Esophagus muscularis mucosa (tissue), 4 donors: ENCODE data around the gene ZMIZ1. TPM values are rescaled to one million over a fixed set of nuclear protein-coding genes. Genes with fewer than 3 reads are reported as not detected.

ENCODE experiments used
- DNase-seq: peaks from one replicate; pipeline ENCODE4 v3.0.0-alpha.2; 2017; ENCODE audit errors: extremely low spot score
- H3K27ac ChIP-seq, 4 donors: fragments of 200-600 bp; sonication (generic); replicated peaks in 1 of 4; 1 replicate in 3 of 4; 2 replicates in 1 of 4; pipeline ENCODE4 v1.5.1; 2016 to 2019; ENCODE audit warnings: mild to moderate bottlenecking in 1 of 4
- H3K27me3 ChIP-seq, 4 donors: fragments of 200-600 bp; sonication (generic); one replicate each; pipeline versions ENCODE4 v1.5.1 to v1.6.0; 2016 to 2019
- H3K36me3 ChIP-seq, 4 donors: fragments of 200-600 bp; sonication (generic); one replicate each; pipeline ENCODE4 v1.5.1; 2016 to 2019
- H3K4me1 ChIP-seq, 4 donors: fragments of 200-600 bp; sonication (generic); one replicate each; pipeline ENCODE4 v1.5.1; 2016 to 2019
- H3K4me3 ChIP-seq, 4 donors: fragments of 200-600 bp; sonication (generic); 1 replicate in 2 of 4; 2 replicates in 2 of 4; pipeline ENCODE4 v1.5.1; 2016 to 2019; ENCODE audit warnings: mild to moderate bottlenecking in 4 of 4, moderate library complexity in 1 of 4
- H3K9me3 ChIP-seq, 4 donors: fragments of 200-600 bp; sonication (generic); 1 replicate in 3 of 4; 2 replicates in 1 of 4; pipeline ENCODE4 v1.5.1; 2016 to 2019
- EP300 ChIP-seq: sonication (generic); formaldehyde crosslinking; IDR thresholded peaks from one replicate; pipeline ENCODE4 v1.6.1; 2017; ENCODE audit warnings: antibody characterized with exemption
- POLR2A ChIP-seq: fragments of 450-650 bp; IDR thresholded peaks from one replicate; pipeline ENCODE4 v1.6.1; 2017; ENCODE audit warnings: antibody characterized with exemption, moderate library complexity, mild to moderate bottlenecking, low read depth
- POLR2AphosphoS5 ChIP-seq, 2 donors: sonication (generic); formaldehyde crosslinking; IDR thresholded peaks; one replicate each; pipeline ENCODE4 v1.6.1; 2017; ENCODE audit warnings: antibody characterized with exemption in 2 of 2
- WGBS: methylation state at CpG from one replicate; pipeline ENCODE4 v1.1.5; 2018; 5-methylcytosine and 5-hydroxymethylcytosine counted together
- intact Hi-C: fragments of 100-400 bp; cut with DNase I; formaldehyde crosslinking; loops from one replicate; pipeline ENCODE4 v1.15.1; 2023
- total RNA-seq, 4 donors: library from RNA; depleted of rRNA; stranded (reverse); fragments of >200 nt; gene quantifications; one replicate each; pipeline versions ENCODE4 v1.1.0 to v1.2.1, GENCODE V29; 2016
- TF ChIP-seq, protein P1 (sequence below), 3 experiments: fragments of 200-600 bp in 2 of 3; fragments of 450-650 bp in 1 of 3; sonication (generic) in 2 of 3; IDR thresholded peaks; one replicate each; pipeline ENCODE4 v1.5.1; 2017 to 2019; ENCODE audit warnings: antibody characterized with exemption in 3 of 3, mild to moderate bottlenecking in 2 of 3, moderate library complexity in 1 of 3

The ZMIZ1 gene
- total RNA-seq, 4 donors from 2014 or later = 48.7 to 87.2 (median 66.0) TPM

DNA sequence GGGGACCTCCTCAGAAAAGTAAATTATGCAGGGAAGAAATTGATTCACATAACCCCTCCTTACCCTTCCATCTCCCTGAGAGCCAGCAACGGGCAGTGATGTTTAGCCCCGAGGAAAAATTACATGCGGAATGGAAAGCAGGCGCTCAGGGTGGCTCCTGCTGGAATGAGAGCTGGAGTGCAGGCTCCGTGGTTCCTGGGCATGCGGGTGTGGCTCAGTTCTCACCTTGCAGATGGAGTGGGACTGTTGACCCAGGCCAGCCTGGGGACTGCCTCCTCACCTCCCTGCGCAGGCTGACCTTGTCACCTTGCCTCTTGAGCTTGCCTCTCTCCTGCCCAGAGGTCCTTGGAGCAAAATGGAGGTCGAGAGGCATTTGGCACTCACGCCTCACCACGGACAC lies 195.2 kb downstream of the ZMIZ1 start:
- Histone ChIP-seq H3K36me3 (peaks cover 0 to 24% (median 3%) of the 10 kb centered on the region in 4 donors), H3K27me3 (no peaks in the 10 kb centered on the region), H3K4me1 (peaks cover 91 to 100% (median 98%) of the 10 kb centered on the region in 4 donors), H3K27ac (no peak overlapping the region), H3K9me3 (no peaks in the 10 kb centered on the region), H3K4me3 (no peak overlapping the region)
- no peak for DNase-seq
- TF ChIP-seq POLR2AphosphoS5 (IDR thresholded peaks at IDR 0.05) (no peak), POLR2A (no peak), EP300 (no peak)
- TF ChIP-seq, protein P1, sequence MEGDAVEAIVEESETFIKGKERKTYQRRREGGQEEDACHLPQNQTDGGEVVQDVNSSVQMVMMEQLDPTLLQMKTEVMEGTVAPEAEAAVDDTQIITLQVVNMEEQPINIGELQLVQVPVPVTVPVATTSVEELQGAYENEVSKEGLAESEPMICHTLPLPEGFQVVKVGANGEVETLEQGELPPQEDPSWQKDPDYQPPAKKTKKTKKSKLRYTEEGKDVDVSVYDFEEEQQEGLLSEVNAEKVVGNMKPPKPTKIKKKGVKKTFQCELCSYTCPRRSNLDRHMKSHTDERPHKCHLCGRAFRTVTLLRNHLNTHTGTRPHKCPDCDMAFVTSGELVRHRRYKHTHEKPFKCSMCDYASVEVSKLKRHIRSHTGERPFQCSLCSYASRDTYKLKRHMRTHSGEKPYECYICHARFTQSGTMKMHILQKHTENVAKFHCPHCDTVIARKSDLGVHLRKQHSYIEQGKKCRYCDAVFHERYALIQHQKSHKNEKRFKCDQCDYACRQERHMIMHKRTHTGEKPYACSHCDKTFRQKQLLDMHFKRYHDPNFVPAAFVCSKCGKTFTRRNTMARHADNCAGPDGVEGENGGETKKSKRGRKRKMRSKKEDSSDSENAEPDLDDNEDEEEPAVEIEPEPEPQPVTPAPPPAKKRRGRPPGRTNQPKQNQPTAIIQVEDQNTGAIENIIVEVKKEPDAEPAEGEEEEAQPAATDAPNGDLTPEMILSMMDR (IDR thresholded peaks at IDR 0.05) = no peak
- intact Hi-C loops = no loop called here
- WGBS = 93% methylated on average over 6 of the region's 10 CpGs

DNA sequence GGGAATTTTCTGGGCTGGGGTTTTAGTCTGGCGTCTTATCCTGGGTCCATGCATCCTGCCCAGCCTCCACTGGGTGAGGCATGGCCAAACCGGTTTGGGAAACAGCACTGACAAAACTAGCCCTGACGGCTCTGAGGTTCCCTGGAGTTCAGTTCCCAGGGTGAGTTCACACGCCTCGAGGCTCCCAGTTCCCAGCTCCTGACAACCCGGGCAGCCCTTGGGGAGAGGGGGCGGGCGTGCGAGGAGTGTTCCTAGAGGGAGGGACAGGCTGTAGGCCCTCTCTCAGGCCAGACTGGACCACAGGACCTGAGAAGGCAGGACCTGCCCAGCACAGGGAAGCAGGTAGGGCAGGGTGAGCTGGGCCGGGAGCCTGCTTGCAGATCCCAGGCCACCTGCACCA lies 196.2 kb downstream of the ZMIZ1 start:
- TF ChIP-seq POLR2A (no peak), POLR2AphosphoS5 (IDR thresholded peaks at IDR 0.05) (no peak), EP300 (no peak)
- TF ChIP-seq, protein P1 (IDR thresholded peaks at IDR 0.05) = no peak
- no peak overlapping the region for H3K4me3 ChIP-seq
- WGBS = 77% methylated on average over 3 of the region's 10 CpGs
- no peak for DNase-seq
- H3K27me3 ChIP-seq = no peaks in the 10 kb centered on the region
- peaks cover 94 to 100% (median 98%) of the 10 kb centered on the region in 4 donors for H3K4me1 ChIP-seq
- intact Hi-C loops = no loop called here
- H3K27ac ChIP-seq = peak overlapping the region in 2 of 4 donors; percentile 26 to 69
- H3K9me3 ChIP-seq = no peaks in the 10 kb centered on the region
- peaks cover 0 to 31% (median 3%) of the 10 kb centered on the region in 4 donors for H3K36me3 ChIP-seq

DNA sequence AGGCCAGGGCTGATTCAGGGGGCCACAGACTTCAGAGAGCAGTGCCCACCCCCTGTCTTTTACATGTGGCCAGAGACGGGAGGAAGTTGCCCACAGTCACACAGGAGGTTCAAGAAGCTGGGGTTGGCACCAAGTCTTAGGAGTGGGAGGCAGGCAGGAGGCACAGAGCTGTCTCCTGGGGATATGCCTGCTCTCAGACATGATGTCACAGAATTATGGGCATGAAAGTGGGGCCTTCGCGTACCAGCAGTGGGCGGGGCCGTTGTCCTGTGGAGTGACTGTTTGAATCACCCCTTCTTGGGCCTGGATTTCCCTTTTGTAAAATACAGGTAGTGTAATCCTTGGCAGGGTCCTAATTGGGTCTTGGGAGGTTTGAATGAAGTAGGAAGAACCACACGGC lies 197.3 kb downstream of the ZMIZ1 start:
- Histone ChIP-seq H3K9me3 (no peaks in the 10 kb centered on the region), H3K27me3 (no peaks in the 10 kb centered on the region), H3K4me3 (no peak overlapping the region), H3K36me3 (peaks cover 0 to 32% (median 3%) of the 10 kb centered on the region in 4 donors), H3K4me1 (peaks cover 94 to 100% (median 98%) of the 10 kb centered on the region in 4 donors), H3K27ac (peak overlapping the region; percentile 59 to 76 (median 71))
- no peak for DNase-seq
- TF ChIP-seq EP300 = no peak
- intact Hi-C loops = no loop called here
- 63% methylated on average over 4 of the region's 6 CpGs for WGBS

DNA sequence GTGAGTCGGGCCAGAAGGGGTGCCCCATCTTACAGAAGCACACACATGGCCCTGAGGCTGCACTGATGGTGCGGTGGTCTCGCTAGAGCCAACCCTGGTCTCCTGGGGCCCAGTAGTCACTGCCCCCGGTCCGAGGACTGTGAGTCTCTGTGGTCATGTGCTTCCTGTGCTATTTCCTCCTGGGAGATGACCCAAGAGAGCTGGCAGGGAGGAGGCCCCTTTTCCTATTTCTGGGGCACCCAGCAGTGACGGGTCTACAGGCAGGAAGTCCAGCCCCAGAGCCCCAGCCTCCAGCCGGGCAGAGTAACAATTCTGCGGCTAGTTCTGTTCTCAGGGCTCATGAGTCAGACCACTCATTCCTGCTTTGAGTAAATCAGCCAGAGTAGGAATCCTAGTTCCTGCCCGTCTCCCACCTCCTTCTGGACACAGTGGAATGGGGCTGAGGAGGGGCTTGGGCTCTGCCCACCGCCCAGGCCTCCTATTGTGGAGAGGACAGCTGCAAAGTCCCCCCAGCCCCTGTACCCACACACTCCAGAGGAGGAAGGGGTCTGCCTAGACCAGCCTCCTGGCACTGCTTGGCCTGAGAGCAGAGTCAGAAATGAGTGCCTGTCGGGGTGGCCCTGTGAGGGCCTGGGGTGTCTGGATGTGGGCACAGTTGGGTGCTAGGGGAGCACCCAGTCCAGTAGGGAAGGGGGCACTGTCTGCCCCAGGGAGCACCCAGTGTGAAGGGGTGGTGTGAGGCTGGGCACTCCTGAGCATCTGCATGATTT lies 198.0 kb downstream of the ZMIZ1 start:
- intact Hi-C loops = no loop called here
- Histone ChIP-seq H3K27me3 (no peaks in the 10 kb centered on the region), H3K36me3 (peaks cover 0 to 32% (median 3%) of the 10 kb centered on the region in 4 donors), H3K4me3 (no peak overlapping the region), H3K27ac (peak overlapping the region; percentile 59 to 76 (median 71)), H3K9me3 (no peaks in the 10 kb centered on the region), H3K4me1 (peaks cover 88 to 100% (median 98%) of the 10 kb centered on the region in 4 donors)
- DNase-seq = no peak
- WGBS = 53% methylated on average over 11 of the region's 11 CpGs
- TF ChIP-seq, protein P1 (IDR thresholded peaks at IDR 0.05) = no peak
- TF ChIP-seq POLR2AphosphoS5 (IDR thresholded peaks at IDR 0.05) = peak; percentile 13

DNA sequence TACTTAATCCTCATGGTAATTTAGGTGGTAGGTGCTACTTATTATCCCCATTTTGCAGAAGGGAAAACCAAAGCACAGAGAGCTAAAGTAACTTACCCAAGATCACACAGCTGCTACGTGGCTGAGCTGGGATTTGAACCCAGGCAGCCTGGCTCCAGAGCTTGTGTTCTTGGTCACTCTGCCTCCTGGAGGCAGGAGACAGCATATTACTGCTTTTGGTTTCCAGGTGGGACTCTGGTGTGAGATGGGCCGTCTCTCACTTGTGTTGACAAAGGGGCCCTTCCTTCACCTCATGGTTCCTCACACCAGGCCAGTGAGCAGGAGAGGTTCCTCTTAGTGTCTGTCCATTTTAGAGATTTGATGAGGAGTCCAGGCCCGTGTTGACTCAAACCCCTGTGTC lies 198.7 kb downstream of the ZMIZ1 start:
- Histone ChIP-seq H3K36me3 (peaks cover 0 to 32% (median 3%) of the 10 kb centered on the region in 4 donors), H3K4me3 (no peak overlapping the region), H3K9me3 (no peaks in the 10 kb centered on the region), H3K4me1 (peaks cover 88 to 100% (median 96%) of the 10 kb centered on the region in 4 donors), H3K27ac (peak overlapping the region; percentile 59 to 76 (median 71)), H3K27me3 (no peaks in the 10 kb centered on the region)
- intact Hi-C loops = no loop called here
- WGBS = 77% methylated on average over 3 of the region's 3 CpGs
- no peak for DNase-seq
- TF ChIP-seq EP300 = no peak
- TF ChIP-seq, protein P1 (IDR thresholded peaks at IDR 0.05) = no peak
- no peak for TF ChIP-seq POLR2A
- no peak for TF ChIP-seq POLR2AphosphoS5 (IDR thresholded peaks at IDR 0.05)
